Measurements from ENCODE around the gene USP4. TPM values are rescaled to one million over a fixed set of nuclear protein-coding genes. Genes with fewer than 3 reads are reported as not detected.

USP4 gene
- total and polyA plus RNA-seq, 2 of the 13 experiments (the other 11 are each of a cell fraction or from before 2014, with no cell fraction given) = 9.2 to 20.8 TPM

GRCh38 chr3:49339941-49340800 is at the start of gene USP4 (continued):
- TF ChIP-seq MXD3 (CRISPR knock-in tag; IDR thresholded peaks at IDR 0.05) (peak; percentile 95), NFYB (CRISPR knock-in tag; IDR thresholded peaks at IDR 0.05) (no peak; the same call in 1 of the 2 replicates), BRF2 (CRISPR knock-in tag; IDR thresholded peaks at IDR 0.05) (peak; percentile 92), PAWR (CRISPR knock-in tag; IDR thresholded peaks at IDR 0.05; ENCODE audit: borderline replicate concordance) (no peak), ZNF160 (CRISPR knock-in tag; IDR thresholded peaks at IDR 0.05) (peak; percentile 93), CREM (IDR thresholded peaks at IDR 0.05) (peak; percentile 49), CREM (CRISPR knock-in tag; IDR thresholded peaks at IDR 0.05) (no peak), ZUFSP (CRISPR knock-in tag; IDR thresholded peaks at IDR 0.05; ENCODE audit: borderline replicate concordance) (no peak), ZNF256 (CRISPR knock-in tag; conservative IDR thresholded peaks at IDR 0.05) (peak; percentile 88), RORA (CRISPR knock-in tag; IDR thresholded peaks at IDR 0.05) (no peak), ZNF275 (CRISPR knock-in tag; IDR thresholded peaks at IDR 0.05; ENCODE audit: borderline replicate concordance) (peak; percentile 97; the same call in 1 of the 2 replicates), MAFF (IDR thresholded peaks at IDR 0.05; ENCODE audit: low read depth, low read length) (no peak), SATB2 (CRISPR knock-in tag; IDR thresholded peaks at IDR 0.05) (peak; percentile 39; the same call in 1 of the 2 replicates), LRRFIP1 (CRISPR knock-in tag; conservative IDR thresholded peaks at IDR 0.05) (no peak), MED8 (CRISPR knock-in tag; IDR thresholded peaks at IDR 0.05; ENCODE audit: insufficient replicate concordance) (peak; percentile 84), ZNF383 (CRISPR knock-in tag; IDR thresholded peaks at IDR 0.05; ENCODE audit: borderline replicate concordance) (peak; percentile 91; the same call in 1 of the 2 replicates), SMAD1 (CRISPR knock-in tag; IDR thresholded peaks at IDR 0.05; ENCODE audit: borderline replicate concordance, low read depth) (0 out of 2 replicates have a peak, but pooled peaks have one; percentile 24), IKZF4 (CRISPR knock-in tag; IDR thresholded peaks at IDR 0.05; ENCODE audit: borderline replicate concordance, low read depth, not compliant biosample characterization) (peak; percentile 99), ATF5 (CRISPR knock-in tag; IDR thresholded peaks at IDR 0.05; ENCODE audit: low read depth) (peak; percentile 91; the same call in 1 of the 2 replicates), ZNF674 (CRISPR knock-in tag; IDR thresholded peaks at IDR 0.05; ENCODE audit: low read depth) (0 out of 2 replicates have a peak, but pooled peaks have one; percentile 57)

Data from HepG2 (cell line).